ENCODE results near the gene COL18A1. TPM values are rescaled to one million over a fixed set of nuclear protein-coding genes. Genes with fewer than 3 reads are reported as not detected.

The COL18A1 gene
- total RNA-seq, 4 donors from 2014 or later, result 64.7 to 110 (median 98.9) TPM

- ATAC-seq (ENCODE audit: low FRiP score) (no peak), DNase-seq (ENCODE audit: low spot score) (no peak)
- no peak for TF ChIP-seq CTCF (IDR thresholded peaks at IDR 0.05)
Measured at GRCh38 chr21:45550522-45551210, 145.7 kb downstream of the COL18A1 start.

- DNase-seq (ENCODE audit: low spot score) (no peak), ATAC-seq (ENCODE audit: low FRiP score) (no peak)
- TF ChIP-seq CTCF (IDR thresholded peaks at IDR 0.05), result no peak
Measured at GRCh38 chr21:45551316-45551715, 146.4 kb downstream of the COL18A1 start.

GRCh38 chr21:45551783-45552695 is 147.1 kb downstream of the COL18A1 start:
- no peak for TF ChIP-seq CTCF (IDR thresholded peaks at IDR 0.05)
- DNase-seq (ENCODE audit: low spot score), result no peak
- ATAC-seq (ENCODE audit: low FRiP score), result no peak

- no peak for TF ChIP-seq CTCF (IDR thresholded peaks at IDR 0.05)
- ATAC-seq (ENCODE audit: low FRiP score), result no peak
- DNase-seq (ENCODE audit: low spot score), result no peak
Measured at GRCh38 chr21:45552696-45553391, 147.9 kb downstream of the COL18A1 start.

- ATAC-seq (ENCODE audit: low FRiP score) (peak; percentile 74), DNase-seq (ENCODE audit: low spot score) (peak; percentile 78)
- peak in 2 of 3 donors; percentile 77 to 89 for TF ChIP-seq CTCF (IDR thresholded peaks at IDR 0.05)
Measured at GRCh38 chr21:45554477-45555175, 149.7 kb downstream of the COL18A1 start.

GRCh38 chr21:45555251-45555556 is 150.2 kb downstream of the COL18A1 start:
- no peak for DNase-seq (ENCODE audit: low spot score)
- ATAC-seq (ENCODE audit: low FRiP score), result no peak
- TF ChIP-seq CTCF (IDR thresholded peaks at IDR 0.05), result no peak
